ENCODE measurements around the gene DUSP1. TPM values are rescaled to one million over a fixed set of nuclear protein-coding genes. Genes with fewer than 3 reads are reported as not detected.
A peak's percentile ranks its signal among the peaks of the same experiment; 100 is the strongest.

Gene DUSP1
- total and polyA plus RNA-seq, 2 of the 13 experiments (the other 11 are each of a cell fraction or from before 2014, with no cell fraction given) = 27.1 to 55.5 TPM

DNA sequence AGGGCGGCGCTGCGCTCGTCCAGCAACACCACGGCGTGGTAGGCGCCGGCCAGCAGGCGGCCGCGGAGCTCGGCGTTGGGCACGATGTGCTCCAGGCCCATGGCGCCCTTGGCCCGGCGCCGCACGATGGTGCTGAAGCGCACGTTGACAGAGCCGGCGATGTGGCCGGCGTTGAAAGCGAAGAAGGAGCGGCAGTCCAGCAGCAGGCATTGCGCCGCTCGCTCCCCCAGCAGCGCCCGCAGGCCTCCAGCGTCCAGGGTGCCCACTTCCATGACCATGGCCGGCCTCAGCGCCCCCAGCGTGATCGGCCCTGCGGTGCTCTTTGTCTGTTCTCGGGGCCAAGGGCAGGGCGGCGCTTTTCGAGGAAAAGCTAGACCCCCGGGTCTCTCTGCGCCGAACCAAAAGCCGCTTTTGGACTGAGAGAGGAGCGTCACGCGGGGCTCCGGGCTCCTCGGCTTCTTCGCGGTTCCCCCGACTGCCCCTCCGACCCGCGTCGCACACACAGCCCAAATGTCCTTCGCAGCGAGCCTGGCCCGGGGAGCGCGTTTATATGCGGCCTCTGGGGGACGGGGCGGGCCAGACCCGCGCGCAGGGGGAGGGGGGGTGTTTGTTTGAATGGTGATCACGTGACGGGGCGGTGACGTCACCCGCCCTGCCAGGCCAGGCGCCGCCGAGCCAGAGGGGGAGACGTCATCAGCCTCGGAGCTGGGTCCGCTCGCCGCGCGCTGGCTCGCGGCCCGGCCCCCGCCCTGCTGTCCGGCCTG, at the start of gene DUSP1 (continued):
- TF ChIP-seq, protein P1, sequence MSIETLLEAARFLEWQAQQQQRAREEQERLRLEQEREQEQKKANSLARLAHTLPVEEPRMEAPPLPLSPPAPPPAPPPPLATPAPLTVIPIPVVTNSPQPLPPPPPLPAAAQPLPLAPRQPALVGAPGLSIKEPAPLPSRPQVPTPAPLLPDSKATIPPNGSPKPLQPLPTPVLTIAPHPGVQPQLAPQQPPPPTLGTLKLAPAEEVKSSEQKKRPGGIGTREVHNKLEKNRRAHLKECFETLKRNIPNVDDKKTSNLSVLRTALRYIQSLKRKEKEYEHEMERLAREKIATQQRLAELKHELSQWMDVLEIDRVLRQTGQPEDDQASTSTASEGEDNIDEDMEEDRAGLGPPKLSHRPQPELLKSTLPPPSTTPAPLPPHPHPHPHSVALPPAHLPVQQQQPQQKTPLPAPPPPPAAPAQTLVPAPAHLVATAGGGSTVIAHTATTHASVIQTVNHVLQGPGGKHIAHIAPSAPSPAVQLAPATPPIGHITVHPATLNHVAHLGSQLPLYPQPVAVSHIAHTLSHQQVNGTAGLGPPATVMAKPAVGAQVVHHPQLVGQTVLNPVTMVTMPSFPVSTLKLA (IDR thresholded peaks at IDR 0.05) = no peak
- TF ChIP-seq, protein P2, sequence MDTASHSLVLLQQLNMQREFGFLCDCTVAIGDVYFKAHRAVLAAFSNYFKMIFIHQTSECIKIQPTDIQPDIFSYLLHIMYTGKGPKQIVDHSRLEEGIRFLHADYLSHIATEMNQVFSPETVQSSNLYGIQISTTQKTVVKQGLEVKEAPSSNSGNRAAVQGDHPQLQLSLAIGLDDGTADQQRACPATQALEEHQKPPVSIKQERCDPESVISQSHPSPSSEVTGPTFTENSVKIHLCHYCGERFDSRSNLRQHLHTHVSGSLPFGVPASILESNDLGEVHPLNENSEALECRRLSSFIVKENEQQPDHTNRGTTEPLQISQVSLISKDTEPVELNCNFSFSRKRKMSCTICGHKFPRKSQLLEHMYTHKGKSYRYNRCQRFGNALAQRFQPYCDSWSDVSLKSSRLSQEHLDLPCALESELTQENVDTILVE (CRISPR knock-in tag; IDR thresholded peaks at IDR 0.05) = 0 out of 2 replicates have a peak, but pooled peaks have one; percentile 17
- TF ChIP-seq PBX2 (CRISPR knock-in tag; IDR thresholded peaks at IDR 0.05) (no peak), ZNF256 (CRISPR knock-in tag; conservative IDR thresholded peaks at IDR 0.05) (peak; percentile 30), ZFP36L2 (CRISPR knock-in tag; IDR thresholded peaks at IDR 0.05) (no peak), ZFP62 (CRISPR knock-in tag; IDR thresholded peaks at IDR 0.05) (no peak), HNRNPL (IDR thresholded peaks at IDR 0.05; ENCODE audit: low read depth, low read length) (peak; percentile 92), ZNF609 (CRISPR knock-in tag; IDR thresholded peaks at IDR 0.05; ENCODE audit: borderline replicate concordance) (peak; percentile 37; the same call in 1 of the 2 replicates), CSRNP2 (CRISPR knock-in tag; conservative IDR thresholded peaks at IDR 0.05; ENCODE audit: low read depth) (peak; percentile 46; the same call in 1 of the 2 replicates), ZNF619 (CRISPR knock-in tag; IDR thresholded peaks at IDR 0.05) (no peak; the same call in 1 of the 2 replicates), TCF7 (IDR thresholded peaks at IDR 0.05; ENCODE audit: low read depth) (no peak), ZNF224 (CRISPR knock-in tag; IDR thresholded peaks at IDR 0.05) (peak; percentile 88; the same call in 1 of the 2 replicates), MIXL1 (CRISPR knock-in tag; IDR thresholded peaks at IDR 0.05) (0 out of 2 replicates have a peak, but pooled peaks have one; percentile 20), ELF1 (CRISPR knock-in tag; IDR thresholded peaks at IDR 0.05) (no peak), STAT5B (CRISPR knock-in tag; IDR thresholded peaks at IDR 0.05) (0 out of 2 replicates have a peak, but pooled peaks have one; percentile 12)
- TF ChIP-seq, protein P3, sequence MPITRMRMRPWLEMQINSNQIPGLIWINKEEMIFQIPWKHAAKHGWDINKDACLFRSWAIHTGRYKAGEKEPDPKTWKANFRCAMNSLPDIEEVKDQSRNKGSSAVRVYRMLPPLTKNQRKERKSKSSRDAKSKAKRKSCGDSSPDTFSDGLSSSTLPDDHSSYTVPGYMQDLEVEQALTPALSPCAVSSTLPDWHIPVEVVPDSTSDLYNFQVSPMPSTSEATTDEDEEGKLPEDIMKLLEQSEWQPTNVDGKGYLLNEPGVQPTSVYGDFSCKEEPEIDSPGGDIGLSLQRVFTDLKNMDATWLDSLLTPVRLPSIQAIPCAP (CRISPR knock-in tag; IDR thresholded peaks at IDR 0.05; ENCODE audit: low read depth) = no peak
- TF ChIP-seq, protein P4, sequence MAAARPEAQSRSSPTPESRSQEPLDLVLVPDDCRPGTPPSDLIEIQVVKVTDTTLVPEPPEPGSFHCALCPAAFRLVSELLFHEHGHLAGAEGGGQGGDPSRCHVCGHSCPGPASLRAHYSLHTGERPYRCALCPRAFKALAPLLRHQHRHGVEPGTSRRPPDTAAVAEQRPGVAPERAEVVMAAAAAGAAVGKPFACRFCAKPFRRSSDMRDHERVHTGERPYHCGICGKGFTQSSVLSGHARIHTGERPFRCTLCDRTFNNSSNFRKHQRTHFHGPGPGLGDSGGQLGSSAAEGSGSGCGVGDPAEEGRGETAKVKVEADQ (CRISPR knock-in tag; IDR thresholded peaks at IDR 0.05; ENCODE audit: borderline replicate concordance) = peak; percentile 17; the same call in 1 of the 2 replicates
